Psoas muscle (tissue), 8 donors: Measurements from ENCODE around the gene ENTPD2. TPM values are rescaled to one million over a fixed set of nuclear protein-coding genes. Genes with fewer than 3 reads are reported as not detected.

ENCODE experiments used
- ATAC-seq, 4 donors: fragments of 200-7000 bp; cut with Tn5 transposase; one replicate each; pipeline ENCODE4 v1.9.1; 2020; ENCODE audit warnings: moderate library complexity in 3 of 4, mild to moderate bottlenecking in 2 of 4
- DNase-seq, 2 donors: peaks; one replicate each; pipeline ENCODE4 v3.0.0-alpha.2; 2020
- H3K27ac ChIP-seq: fragments of 200-600 bp; one replicate; pipeline ENCODE4 v1.8.0; 2022
- H3K27me3 ChIP-seq, 3 donors: fragments of 200-600 bp in 1 of 3; one replicate each; pipeline versions ENCODE4 v1.6.1 to v1.8.0; 2013 to 2022; ENCODE audit warnings: low read length in 2 of 3, mild to moderate bottlenecking in 2 of 3, moderate library complexity in 1 of 3; ENCODE audit not compliant: insufficient read depth in 3 of 3
- H3K36me3 ChIP-seq, 2 donors: fragments of 200-600 bp in 1 of 2; one replicate each; pipeline versions ENCODE4 v1.6.1 to v1.8.0; 2013 to 2022; ENCODE audit warnings: low read depth in 1 of 2, mild to moderate bottlenecking in 1 of 2, moderate library complexity in 1 of 2; ENCODE audit not compliant: insufficient read depth in 1 of 2
- H3K4me1 ChIP-seq: fragments of 200-600 bp; one replicate; pipeline ENCODE4 v1.8.0; 2022
- H3K4me3 ChIP-seq: fragments of 200-600 bp; one replicate; pipeline ENCODE4 v1.8.0; 2022; ENCODE audit warnings: mild to moderate bottlenecking
- H3K9me3 ChIP-seq: fragments of 200-600 bp; one replicate; pipeline ENCODE4 v1.8.0; 2022
- WGBS, 3 donors: extraction: QIAGEN DNeasy Blood & Tissue Kit; methylation state at CpG; one replicate each; pipeline versions ENCODE4 v1.1.6 to v1.1.7; 2013; 5-methylcytosine and 5-hydroxymethylcytosine counted together
- intact Hi-C, 2 donors: fragments of 100-400 bp; cut with DNase I; formaldehyde crosslinking; loops; one replicate each; pipeline versions ENCODE4 v1.11.0 to v1.14.2; 2022
- polyA plus RNA-seq, 3 donors: library from polyadenylated mRNA; stranded (reverse); fragments of 200-250 nt; gene quantifications; one replicate each; pipeline ENCODE4 v1.2.3, GENCODE V29; 2013
- total RNA-seq, 4 donors: library from RNA; stranded (reverse); fragmentation: NEBNext Ultra II Directional in 2 of 4; extraction: Animal tissue kit (Norgen Biotek cat#: 25700) in 2 of 4; gene quantifications; one replicate each; pipeline versions ENCODE4 v1.2.1 to v1.2.4, GENCODE V29; 2021 to 2023
- TF ChIP-seq, protein P1 (sequence below): fragments of 200-600 bp; IDR thresholded peaks from one replicate; pipeline ENCODE4 v1.8.0; 2022; ENCODE audit warnings: antibody characterized with exemption
- donor health status: healthy with polysubstance abuse.
- donor health status: DM: no; HTN: no; CAD: no; lungs with moderate emphysema.
- donor health status: Bipolar disorder and iron deficiency.
- donor health status: healthy.
- donor health status: DM: yes; HTN: yes; CAD: no.
- donor health status: DM: no; HTN: no; CAD: no.
- donor health status: DM: no; HTN: no; CAD: no.
- donor health status: DM: yes; HTN: yes; CAD: no.

ENTPD2 gene
- total and polyA plus RNA-seq, 7 donors = 0.17 to 1.4 (median 0.59) TPM

DNA sequence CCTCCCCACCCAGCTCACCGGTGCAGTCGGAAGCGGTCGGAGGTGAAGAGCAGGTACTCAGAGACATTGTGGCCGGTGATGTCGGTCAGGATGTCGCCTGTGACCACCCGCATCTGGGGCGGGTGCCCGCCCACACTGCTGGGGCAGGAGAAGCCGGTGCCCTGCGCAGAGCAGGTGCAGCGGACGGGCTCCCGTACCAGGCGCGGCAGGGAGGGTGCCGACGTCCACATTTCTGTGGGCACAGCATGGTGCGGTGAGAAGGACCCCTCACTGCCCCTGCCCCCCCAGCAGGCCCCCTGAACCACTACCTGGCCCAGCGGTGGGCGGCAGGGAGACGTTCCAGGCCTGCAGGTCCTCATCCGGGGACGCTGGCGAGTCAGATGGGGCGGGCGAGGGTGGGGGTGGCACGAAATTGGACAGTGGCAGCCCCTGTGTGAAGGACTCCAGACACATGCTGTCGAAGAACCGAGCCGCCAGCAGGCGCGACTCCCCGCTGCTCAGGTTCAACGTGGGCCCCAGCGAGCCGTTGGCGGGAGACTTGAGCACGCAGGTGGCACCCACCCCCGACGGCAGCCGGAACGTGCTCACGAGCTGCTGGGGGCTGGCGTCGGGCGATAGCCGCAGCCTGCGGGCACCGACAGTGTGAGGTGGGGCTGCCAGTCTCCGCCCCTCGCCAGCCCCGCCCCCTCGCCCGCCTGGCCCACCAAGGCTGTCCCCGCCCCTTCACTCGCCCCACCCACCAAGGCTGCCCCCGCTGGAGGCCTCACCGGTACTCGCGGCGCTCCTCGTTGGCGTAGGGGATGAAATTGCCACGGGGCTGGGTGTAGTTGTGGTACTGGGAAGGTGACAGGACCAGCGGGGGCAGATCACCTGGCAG lies 40.9 kb downstream of the ENTPD2 start:
- no peak overlapping the region for H3K4me3 ChIP-seq
- H3K27me3 ChIP-seq = no peaks in the 10 kb centered on the region
- WGBS, 3 donors = 82 to 88% (median 83%) methylated on average over 61 to 67 of the region's 67 CpGs
- no peaks in the 10 kb centered on the region for H3K4me1 ChIP-seq
- no peak for ATAC-seq
- DNase-seq = no peak
- peaks cover 0 to 74% of the 10 kb centered on the region in 2 donors for H3K36me3 ChIP-seq
- H3K9me3 ChIP-seq = no peaks in the 10 kb centered on the region
- TF ChIP-seq, protein P1, sequence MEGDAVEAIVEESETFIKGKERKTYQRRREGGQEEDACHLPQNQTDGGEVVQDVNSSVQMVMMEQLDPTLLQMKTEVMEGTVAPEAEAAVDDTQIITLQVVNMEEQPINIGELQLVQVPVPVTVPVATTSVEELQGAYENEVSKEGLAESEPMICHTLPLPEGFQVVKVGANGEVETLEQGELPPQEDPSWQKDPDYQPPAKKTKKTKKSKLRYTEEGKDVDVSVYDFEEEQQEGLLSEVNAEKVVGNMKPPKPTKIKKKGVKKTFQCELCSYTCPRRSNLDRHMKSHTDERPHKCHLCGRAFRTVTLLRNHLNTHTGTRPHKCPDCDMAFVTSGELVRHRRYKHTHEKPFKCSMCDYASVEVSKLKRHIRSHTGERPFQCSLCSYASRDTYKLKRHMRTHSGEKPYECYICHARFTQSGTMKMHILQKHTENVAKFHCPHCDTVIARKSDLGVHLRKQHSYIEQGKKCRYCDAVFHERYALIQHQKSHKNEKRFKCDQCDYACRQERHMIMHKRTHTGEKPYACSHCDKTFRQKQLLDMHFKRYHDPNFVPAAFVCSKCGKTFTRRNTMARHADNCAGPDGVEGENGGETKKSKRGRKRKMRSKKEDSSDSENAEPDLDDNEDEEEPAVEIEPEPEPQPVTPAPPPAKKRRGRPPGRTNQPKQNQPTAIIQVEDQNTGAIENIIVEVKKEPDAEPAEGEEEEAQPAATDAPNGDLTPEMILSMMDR = no peak
- intact Hi-C loops = no loop called here
- no peak overlapping the region for H3K27ac ChIP-seq

DNA sequence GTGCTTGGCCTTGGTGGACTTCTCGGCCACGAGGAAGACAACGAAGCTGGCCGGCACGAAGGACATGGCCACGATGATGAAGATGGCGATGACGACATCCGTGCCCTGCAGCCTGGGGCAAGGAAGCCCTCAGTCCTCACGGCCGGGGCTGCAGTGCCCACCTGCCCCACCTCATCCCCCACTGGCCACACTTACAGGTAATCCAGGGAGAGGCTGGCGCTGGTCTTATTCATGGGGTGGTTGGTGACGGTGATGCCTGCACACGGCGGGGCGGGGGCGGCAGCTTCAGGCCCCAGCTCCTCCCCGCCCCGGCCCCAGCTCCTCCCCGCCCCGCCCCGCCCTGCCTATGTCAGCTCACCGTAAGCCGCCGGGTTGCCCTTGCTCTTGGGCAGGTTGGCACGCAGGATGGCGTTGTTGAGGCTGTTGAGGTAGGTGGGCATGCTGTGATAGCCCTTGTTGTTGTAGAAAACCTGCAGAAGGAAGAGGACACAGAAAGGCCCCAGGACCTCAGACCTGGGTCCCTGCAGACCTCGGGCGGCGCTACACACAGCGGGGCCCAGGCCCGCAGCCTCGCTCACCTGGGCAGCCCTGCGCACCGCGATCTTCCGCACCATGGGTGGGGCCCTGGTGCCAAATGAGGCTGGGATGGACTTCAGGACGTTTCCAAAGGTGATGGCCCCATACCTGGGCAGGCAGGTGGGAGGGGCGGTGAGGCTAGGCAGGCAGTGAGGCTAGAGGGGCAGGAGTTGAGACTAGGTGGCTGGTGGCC lies 41.8 kb downstream of the ENTPD2 start:
- Histone ChIP-seq H3K36me3 (peaks cover 0 to 65% of the 10 kb centered on the region in 2 donors), H3K4me1 (no peaks in the 10 kb centered on the region), H3K4me3 (no peak overlapping the region), H3K27me3 (no peaks in the 10 kb centered on the region), H3K9me3 (no peaks in the 10 kb centered on the region), H3K27ac (no peak overlapping the region)
- intact Hi-C loops = no loop called here
- TF ChIP-seq, protein P1 = no peak
- no peak for ATAC-seq
- no peak for DNase-seq
- 90 to 93% (median 92%) methylated on average over 29 to 39 of the region's 39 CpGs for WGBS, 3 donors

DNA sequence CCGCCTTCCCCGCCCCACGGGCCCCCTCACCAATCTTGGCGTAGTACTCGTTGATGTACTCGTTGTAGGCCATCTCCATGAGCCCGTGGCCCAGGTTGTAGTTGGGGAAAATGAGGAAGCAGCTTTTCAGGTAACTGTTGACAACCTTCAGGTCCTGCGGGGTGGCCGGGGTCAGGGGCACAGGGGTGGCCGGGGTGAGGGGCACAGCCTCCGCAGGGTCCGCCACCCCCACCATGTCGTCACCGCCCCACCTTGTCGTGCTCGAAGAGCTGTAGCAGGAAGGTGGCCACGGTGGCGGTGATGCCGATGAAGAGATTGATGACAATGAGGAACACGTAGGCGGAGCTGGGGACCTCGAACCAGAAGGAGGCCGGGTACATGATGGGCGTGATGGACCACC lies 42.7 kb downstream of the ENTPD2 start:
- 92 to 96% (median 94%) methylated on average over 24 of the region's 24 CpGs for WGBS, 3 donors
- intact Hi-C loops = no loop called here
- no peaks in the 10 kb centered on the region for H3K9me3 ChIP-seq
- DNase-seq (no peak), ATAC-seq (no peak)
- H3K27ac ChIP-seq = no peak overlapping the region
- H3K27me3 ChIP-seq = no peaks in the 10 kb centered on the region
- no peak overlapping the region for H3K4me3 ChIP-seq
- TF ChIP-seq, protein P1 = no peak
- no peaks in the 10 kb centered on the region for H3K4me1 ChIP-seq
- peaks cover 0 to 56% of the 10 kb centered on the region in 2 donors for H3K36me3 ChIP-seq

DNA sequence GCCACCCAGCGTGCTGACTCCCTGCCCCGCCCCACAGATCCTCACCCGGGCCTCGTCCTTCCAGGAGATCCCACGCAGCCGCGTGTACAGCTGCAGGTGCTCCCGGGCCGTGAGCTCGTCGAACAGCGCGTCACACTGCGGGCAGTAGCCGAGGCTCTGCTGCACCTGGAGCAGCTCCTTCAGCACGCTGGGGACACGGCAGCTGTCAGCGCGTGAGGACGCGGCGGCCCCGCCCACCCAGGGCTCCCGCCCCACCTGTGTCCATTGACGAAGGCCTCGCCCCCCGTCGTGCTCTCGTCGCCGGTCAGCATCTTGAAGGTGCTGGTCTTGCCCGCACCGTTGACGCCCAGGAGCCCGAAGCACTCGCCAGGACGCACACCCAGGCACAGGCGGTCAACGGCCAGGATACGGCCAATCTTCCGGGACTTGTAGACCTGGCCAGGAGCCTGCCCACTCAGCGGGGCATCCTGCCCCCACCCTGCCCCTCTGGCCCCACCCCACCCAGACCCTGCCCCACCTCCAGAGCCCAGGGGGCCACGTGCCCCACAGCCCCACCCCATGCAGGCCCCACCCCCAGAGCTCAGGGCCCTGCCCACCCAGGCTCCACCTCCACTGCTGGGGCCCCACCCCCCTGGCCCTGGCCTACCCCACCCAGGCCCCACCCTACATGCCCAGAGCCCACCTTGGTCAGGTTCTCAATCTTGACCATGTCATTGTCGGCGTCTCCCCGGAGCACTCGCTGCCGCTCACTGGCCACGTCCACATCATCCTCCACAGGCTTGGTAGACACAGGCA lies 43.7 kb downstream of the ENTPD2 start:
- H3K36me3 ChIP-seq = peaks cover 0 to 46% of the 10 kb centered on the region in 2 donors
- no peak overlapping the region for H3K27ac ChIP-seq
- intact Hi-C loops = no loop called here
- H3K4me3 ChIP-seq = no peak overlapping the region
- 93 to 95% (median 94%) methylated on average over 47 to 49 of the region's 49 CpGs for WGBS, 3 donors
- H3K9me3 ChIP-seq = no peaks in the 10 kb centered on the region
- H3K4me1 ChIP-seq = no peaks in the 10 kb centered on the region
- ATAC-seq (no peak), DNase-seq (no peak)
- no peaks in the 10 kb centered on the region for H3K27me3 ChIP-seq
- TF ChIP-seq, protein P1 = no peak
